Trophoblast cell (in vitro differentiated cells and primary cell): ENCODE results near the gene HNMT.

Source experiments
- DNase-seq, 2 donors: peaks; one replicate each; pipeline ENCODE4 v3.0.0-alpha.2; 2016
- H2AFZ ChIP-seq: 2 replicates; pipeline ENCODE4 v1.6.1; 2013; ENCODE audit warnings: low read length, moderate library complexity, mild to moderate bottlenecking; ENCODE audit not compliant: insufficient read depth, poor library complexity
- H2AK5ac ChIP-seq: 2 replicates; pipeline ENCODE4 v1.6.1; 2013; ENCODE audit warnings: mild to moderate bottlenecking, low read length
- H2BK120ac ChIP-seq: 2 replicates; pipeline ENCODE4 v1.6.1; 2013; ENCODE audit warnings: low read length, mild to moderate bottlenecking, moderate library complexity; ENCODE audit not compliant: insufficient read depth, poor library complexity
- H2BK12ac ChIP-seq: 2 replicates; pipeline ENCODE4 v1.6.1; 2013; ENCODE audit warnings: mild to moderate bottlenecking, low read length, moderate library complexity
- H2BK5ac ChIP-seq: 2 replicates; pipeline ENCODE4 v1.6.1; 2013; ENCODE audit warnings: low read length, low read depth, moderate library complexity, mild to moderate bottlenecking; ENCODE audit not compliant: poor library complexity
- H3K14ac ChIP-seq: 2 replicates; pipeline ENCODE4 v1.6.1; 2013; ENCODE audit warnings: mild to moderate bottlenecking, low read length
- H3K18ac ChIP-seq: 2 replicates; pipeline ENCODE4 v1.6.1; 2013; ENCODE audit warnings: mild to moderate bottlenecking, low read length
- H3K23ac ChIP-seq: 2 replicates; pipeline ENCODE4 v1.6.1; 2013; ENCODE audit warnings: low read length
- H3K27ac ChIP-seq: 2 replicates; pipeline ENCODE4 v1.5.1; 2013; ENCODE audit warnings: low read depth, mild to moderate bottlenecking, inconsistent platforms, low read length, moderate library complexity
- H3K27me3 ChIP-seq: 2 replicates; pipeline ENCODE4 v1.6.1; 2013; ENCODE audit warnings: inconsistent platforms, mild to moderate bottlenecking, low read length, moderate library complexity; ENCODE audit not compliant: insufficient read depth
- H3K36me3 ChIP-seq, 2 experiments: 1 replicate in 1 of 2; 2 replicates in 1 of 2; pipeline ENCODE4 v1.6.1; 2013; ENCODE audit warnings: low read length in 2 of 2, mild to moderate bottlenecking in 2 of 2, moderate library complexity in 1 of 2; ENCODE audit not compliant: insufficient read depth in 2 of 2, control insufficient read depth in 1 of 2
- H3K4ac ChIP-seq: 2 replicates; pipeline ENCODE4 v1.6.1; 2013; ENCODE audit warnings: low read depth, mild to moderate bottlenecking, low read length, moderate library complexity
- H3K4me1 ChIP-seq, 2 experiments: 1 replicate in 1 of 2; 2 replicates in 1 of 2; pipeline ENCODE4 v1.6.1; 2013; ENCODE audit warnings: low read length in 2 of 2, mild to moderate bottlenecking in 2 of 2, moderate library complexity in 1 of 2; ENCODE audit not compliant: insufficient read depth in 2 of 2, control insufficient read depth in 1 of 2
- H3K4me2 ChIP-seq: 2 replicates; pipeline ENCODE4 v1.6.1; 2013; ENCODE audit warnings: inconsistent platforms, mild to moderate bottlenecking, low read length, moderate library complexity
- H3K4me3 ChIP-seq: 2 replicates; pipeline ENCODE4 v1.5.1; 2013; ENCODE audit warnings: mild to moderate bottlenecking, low read depth, low read length, inconsistent platforms
- H3K79me1 ChIP-seq: one replicate; pipeline ENCODE4 v1.6.1; 2013; ENCODE audit warnings: low read length
- H3K79me2 ChIP-seq: 2 replicates; pipeline ENCODE4 v1.6.1; 2013; ENCODE audit warnings: low read length, mild to moderate bottlenecking; ENCODE audit not compliant: control insufficient read depth, insufficient read depth, poor library complexity
- H3K9ac ChIP-seq: 2 replicates; pipeline ENCODE4 v1.6.1; 2013; ENCODE audit warnings: mild to moderate bottlenecking, low read length
- H3K9me3 ChIP-seq: 2 replicates; pipeline ENCODE4 v1.6.1; 2013; ENCODE audit warnings: low read depth, mild to moderate bottlenecking, control low read depth, inconsistent platforms, low read length; ENCODE audit not compliant: insufficient read depth
- H4K12ac ChIP-seq: 2 replicates; pipeline ENCODE4 v1.6.1; 2013; ENCODE audit warnings: low read depth, mild to moderate bottlenecking, low read length, moderate library complexity
- H4K8ac ChIP-seq: 2 replicates; pipeline ENCODE4 v1.6.1; 2013; ENCODE audit warnings: low read depth, mild to moderate bottlenecking, low read length, moderate library complexity
- H4K91ac ChIP-seq: one replicate; pipeline ENCODE4 v1.6.1; 2013; ENCODE audit warnings: low read depth, mild to moderate bottlenecking, low read length, moderate library complexity
- WGBS: extraction: QIAGEN DNeasy Blood & Tissue Kit; methylation state at CpG from one replicate; pipeline ENCODE4 v1.1.7; 2013; ENCODE audit warnings: missing lambda C conversion rate; ENCODE audit not compliant: insufficient read length, insufficient coverage; ENCODE audit errors: extremely low coverage; 5-methylcytosine and 5-hydroxymethylcytosine counted together

Gene HNMT

GRCh38 chr2:137930146-137930545 lies 34.1 kb upstream of the HNMT start:
- peak overlapping the region; percentile 95 for H2BK120ac ChIP-seq
- H2BK12ac ChIP-seq = no peak overlapping the region
- no peak overlapping the region for H4K91ac ChIP-seq
- peaks cover 32% of the 10 kb centered on the region for H3K79me1 ChIP-seq
- H2AK5ac ChIP-seq = no peak overlapping the region
- no peak overlapping the region for H2BK5ac ChIP-seq
- no peak overlapping the region for H3K4ac ChIP-seq
- peak overlapping the region; percentile 99 for H3K27ac ChIP-seq
- peak in 1 of 2 donors; percentile 28 for DNase-seq
- WGBS = no CpG with 5 or more reads among the region's 3 CpGs
- H3K4me2 ChIP-seq = no peak overlapping the region
- H4K12ac ChIP-seq = no peak overlapping the region
- H3K4me1 ChIP-seq = peaks cover 8% of the 10 kb centered on the region in 2 experiments
- no peak overlapping the region for H3K4me3 ChIP-seq
- no peak overlapping the region for H3K18ac ChIP-seq
- H3K14ac ChIP-seq = no peak overlapping the region
- H3K9ac ChIP-seq = no peak overlapping the region
- no peaks in the 10 kb centered on the region for H3K9me3 ChIP-seq
- H3K23ac ChIP-seq = no peak overlapping the region
- H3K79me2 ChIP-seq = peaks cover 7% of the 10 kb centered on the region
- no peaks in the 10 kb centered on the region for H3K27me3 ChIP-seq
- no peak overlapping the region for H4K8ac ChIP-seq
- H2AFZ ChIP-seq = no peak overlapping the region
- H3K36me3 ChIP-seq = no peaks in the 10 kb centered on the region

GRCh38 chr2:137935591-137935990 lies 28.7 kb upstream of the HNMT start:
- H3K4ac ChIP-seq = no peak overlapping the region
- DNase-seq = no peak
- peak overlapping the region; percentile 33 for H2BK12ac ChIP-seq
- H3K27me3 ChIP-seq = no peaks in the 10 kb centered on the region
- WGBS = no CpG with 5 or more reads among the region's 1 CpG
- no peaks in the 10 kb centered on the region for H3K9me3 ChIP-seq
- H3K36me3 ChIP-seq = no peaks in the 10 kb centered on the region
- H2AFZ ChIP-seq = no peak overlapping the region
- H3K79me2 ChIP-seq = peaks cover 2% of the 10 kb centered on the region
- no peak overlapping the region for H2BK5ac ChIP-seq
- H3K4me2 ChIP-seq = no peak overlapping the region
- no peak overlapping the region for H4K91ac ChIP-seq
- H3K9ac ChIP-seq = no peak overlapping the region
- no peak overlapping the region for H3K27ac ChIP-seq
- H2BK120ac ChIP-seq = no peak overlapping the region
- no peak overlapping the region for H4K8ac ChIP-seq
- no peak overlapping the region for H4K12ac ChIP-seq
- H2AK5ac ChIP-seq = no peak overlapping the region
- H3K23ac ChIP-seq = no peak overlapping the region
- no peaks in the 10 kb centered on the region for H3K4me1 ChIP-seq
- peaks cover 31% of the 10 kb centered on the region for H3K79me1 ChIP-seq
- H3K4me3 ChIP-seq = no peak overlapping the region
- no peak overlapping the region for H3K18ac ChIP-seq
- no peak overlapping the region for H3K14ac ChIP-seq

GRCh38 chr2:137937246-137937645 lies 27.0 kb upstream of the HNMT start:
- Histone ChIP-seq H2AFZ (peak overlapping the region; percentile 8), H3K9me3 (no peaks in the 10 kb centered on the region), H3K27me3 (no peaks in the 10 kb centered on the region), H4K91ac (peak overlapping the region; percentile 64), H3K36me3 (no peaks in the 10 kb centered on the region), H2BK120ac (peak overlapping the region; percentile 26), H3K9ac (no peak overlapping the region), H3K27ac (no peak overlapping the region), H4K12ac (no peak overlapping the region), H3K4me3 (no peak overlapping the region), H4K8ac (no peak overlapping the region), H3K4me1 (no peaks in the 10 kb centered on the region), H3K4me2 (no peak overlapping the region), H2BK12ac (peak overlapping the region; percentile 44), H3K18ac (peak overlapping the region; percentile 17), H3K79me2 (no peaks in the 10 kb centered on the region), H2AK5ac (peak overlapping the region; percentile 21), H3K4ac (no peak overlapping the region), H3K23ac (no peak overlapping the region), H3K14ac (peak overlapping the region; percentile 18), H2BK5ac (no peak overlapping the region), H3K79me1 (peaks cover 27% of the 10 kb centered on the region)
- DNase-seq = no peak
- no CpG with 5 or more reads among the region's 4 CpGs for WGBS

- Histone ChIP-seq H4K8ac (no peak overlapping the region), H2BK120ac (peak overlapping the region; percentile 26), H3K79me1 (peaks cover 30% of the 10 kb centered on the region), H3K4me3 (no peak overlapping the region), H3K4ac (no peak overlapping the region), H3K27me3 (no peaks in the 10 kb centered on the region), H3K18ac (no peak overlapping the region), H2BK5ac (peak overlapping the region; percentile 25), H4K12ac (no peak overlapping the region), H2AFZ (peak overlapping the region; percentile 8), H3K79me2 (no peaks in the 10 kb centered on the region), H4K91ac (peak overlapping the region; percentile 64), H3K4me2 (no peak overlapping the region), H3K36me3 (no peaks in the 10 kb centered on the region), H3K9me3 (no peaks in the 10 kb centered on the region), H3K9ac (no peak overlapping the region), H3K14ac (peak overlapping the region; percentile 29), H3K23ac (no peak overlapping the region), H2BK12ac (peak overlapping the region; percentile 44), H2AK5ac (peak overlapping the region; percentile 21), H3K4me1 (no peaks in the 10 kb centered on the region), H3K27ac (no peak overlapping the region)
- no CpG with 5 or more reads among the region's 3 CpGs for WGBS
- no peak for DNase-seq
Observed at GRCh38 chr2:137937778-137938177, 26.5 kb upstream of the HNMT start.
